NOMO-1 treated with dmso at 0.1 percent for 144 hours (cell line): ENCODE results near the gene SLF2.
"Not testable (repeated sequence)": the region's sequence is repeated elsewhere in the genome, so short reads cannot be mapped to it uniquely, and the experiment has no call there.

Source experiments
- DNase-seq: peaks from one replicate; lab custom pipeline; 2025; ENCODE audit not compliant: unreplicated experiment; lab: John Stamatoyannopoulos, UW

Gene SLF2

DNA sequence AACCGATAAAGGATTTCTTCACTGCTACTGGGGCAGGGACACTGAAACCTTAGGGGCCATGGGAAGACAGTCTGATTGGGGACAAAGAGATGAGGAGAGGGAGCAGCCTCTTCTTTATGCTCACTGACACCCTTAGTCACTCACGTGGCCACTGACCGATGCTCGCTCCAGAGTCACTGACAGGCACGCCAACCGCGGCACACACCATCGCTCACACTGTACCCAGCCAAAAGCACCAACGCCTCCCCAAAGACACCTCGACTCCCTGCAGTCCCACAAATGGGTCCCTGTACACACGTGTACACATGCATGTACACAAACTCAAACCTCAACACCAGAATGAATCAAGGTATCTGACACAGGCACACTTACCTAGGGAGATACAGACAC lies 35.3 kb upstream of the SLF2 start:
- no peak for DNase-seq

DNA sequence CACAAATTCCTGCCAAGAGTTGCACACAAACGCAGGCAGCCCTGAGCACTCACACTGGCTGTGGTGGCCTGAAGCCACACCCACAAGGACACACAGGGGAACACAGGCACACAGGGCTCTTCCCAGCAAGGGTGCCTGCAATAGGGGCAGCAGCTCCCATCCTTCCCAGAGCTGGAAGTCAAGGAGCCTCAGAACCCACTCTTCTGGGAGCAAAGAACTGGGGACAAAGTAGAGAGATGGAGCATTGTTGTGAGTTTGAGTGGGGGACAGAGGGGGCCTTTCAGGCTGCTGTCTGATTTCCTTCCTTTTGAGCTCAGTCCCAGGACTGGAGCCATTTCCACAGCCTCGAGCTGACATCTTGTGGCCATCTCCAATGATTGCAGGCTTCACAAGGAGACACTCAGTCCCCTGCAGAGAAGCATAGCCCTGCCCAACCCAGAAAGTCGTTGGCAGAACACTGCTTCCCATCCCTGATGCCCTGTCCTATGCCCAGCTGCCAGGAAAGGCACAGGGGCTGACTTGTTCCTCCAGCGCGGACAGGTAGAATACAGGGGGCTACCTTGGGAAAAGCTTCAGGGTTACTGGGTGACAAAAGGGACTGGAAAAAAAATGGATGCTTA lies 34.4 kb upstream of the SLF2 start:
- no peak for DNase-seq

DNA sequence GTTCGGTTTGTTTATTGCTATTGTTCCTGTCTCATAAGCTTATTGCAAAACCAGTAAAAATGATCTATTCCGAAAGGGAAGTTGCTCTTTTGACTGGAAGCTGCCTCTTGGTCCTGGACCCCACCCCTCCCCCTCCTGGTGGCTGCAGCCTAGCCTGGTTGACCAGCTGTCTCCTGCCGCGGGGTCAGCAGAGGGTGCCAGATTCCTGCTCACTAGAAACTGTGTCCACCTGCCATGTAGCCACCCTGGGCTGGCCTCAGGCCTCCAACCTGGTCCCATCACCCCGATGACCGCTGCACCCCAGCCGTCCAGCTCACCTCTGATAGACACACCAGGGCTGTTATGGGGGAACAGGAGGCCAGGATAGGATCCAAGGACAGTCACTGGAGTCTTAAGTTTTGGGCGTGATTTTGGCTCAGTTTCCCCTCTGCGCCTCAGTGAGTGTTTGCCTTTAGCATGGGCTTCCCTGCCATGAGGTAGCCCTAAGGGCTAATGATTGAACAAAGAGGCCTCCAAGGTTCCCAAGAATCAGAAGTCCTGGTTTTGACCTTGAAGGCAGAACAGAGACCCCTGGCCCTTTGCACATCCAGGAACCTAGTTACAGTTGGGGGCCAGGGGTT lies 32.9 kb upstream of the SLF2 start:
- no peak for DNase-seq

GRCh38 chr10:100881556-100882213 lies 31.1 kb upstream of the SLF2 start:
- no peak for DNase-seq

GRCh38 chr10:100882252-100882651 lies 30.5 kb upstream of the SLF2 start:
- no peak for DNase-seq

DNA sequence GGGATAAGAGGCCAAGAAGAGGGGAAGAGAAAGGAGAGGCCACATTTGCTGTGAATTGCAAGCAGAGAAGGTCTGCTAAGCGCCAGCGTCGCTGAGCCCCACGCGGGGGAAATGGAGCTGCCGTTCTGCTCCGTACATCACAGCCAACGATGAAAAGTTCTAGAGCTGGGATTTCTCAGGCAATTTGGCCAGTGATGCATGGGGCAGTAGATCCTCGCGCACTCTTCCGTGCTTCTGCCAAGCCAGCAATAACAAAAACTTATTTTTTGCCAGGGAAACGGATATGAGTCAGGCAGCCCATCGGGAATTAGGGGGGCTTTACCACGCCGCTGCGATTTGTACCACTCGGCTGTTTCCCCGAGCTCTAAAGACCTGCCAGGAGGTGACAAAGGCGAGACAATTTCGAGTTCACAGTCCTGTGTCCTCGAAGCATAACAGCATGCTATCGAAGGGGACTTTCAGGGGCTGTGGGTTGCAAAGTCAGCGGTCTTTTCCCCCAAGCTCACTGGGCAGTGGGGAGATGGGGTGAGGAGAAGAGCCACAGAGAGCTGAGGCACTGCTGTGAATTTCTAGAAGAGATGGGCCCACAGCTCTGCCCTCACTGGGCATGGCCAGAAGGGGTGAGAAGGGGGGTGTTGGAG lies 30.0 kb upstream of the SLF2 start:
- DNase-seq, result no peak

GRCh38 chr10:100883312-100883821 lies 29.4 kb upstream of the SLF2 start:
- DNase-seq, result no peak

DNA sequence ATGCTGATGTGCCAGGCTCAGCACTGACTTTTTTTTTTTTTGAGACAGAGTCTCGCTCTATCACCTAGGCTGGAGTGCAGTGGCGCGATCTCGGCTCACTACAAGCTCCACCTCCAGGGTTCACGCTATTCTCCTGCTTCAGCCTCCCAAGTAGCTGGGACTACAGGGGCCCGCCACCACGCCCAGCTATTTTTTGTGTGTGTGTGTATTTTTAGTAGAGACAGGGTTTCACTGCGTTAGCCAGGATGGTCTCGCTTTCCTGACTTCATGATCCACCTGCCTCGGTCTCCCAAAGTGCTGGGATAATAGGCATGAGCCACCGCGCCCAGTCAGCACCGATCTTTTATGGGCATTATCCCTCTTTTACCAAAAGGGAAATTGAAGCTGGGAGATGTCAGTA lies 27.2 kb upstream of the SLF2 start:
- DNase-seq, result not testable (repeated sequence)

GRCh38 chr10:100886091-100886490 lies 26.7 kb upstream of the SLF2 start:
- DNase-seq, result no peak

- DNase-seq, result no peak
Measured at GRCh38 chr10:100886521-100886920, 26.2 kb upstream of the SLF2 start.

DNA sequence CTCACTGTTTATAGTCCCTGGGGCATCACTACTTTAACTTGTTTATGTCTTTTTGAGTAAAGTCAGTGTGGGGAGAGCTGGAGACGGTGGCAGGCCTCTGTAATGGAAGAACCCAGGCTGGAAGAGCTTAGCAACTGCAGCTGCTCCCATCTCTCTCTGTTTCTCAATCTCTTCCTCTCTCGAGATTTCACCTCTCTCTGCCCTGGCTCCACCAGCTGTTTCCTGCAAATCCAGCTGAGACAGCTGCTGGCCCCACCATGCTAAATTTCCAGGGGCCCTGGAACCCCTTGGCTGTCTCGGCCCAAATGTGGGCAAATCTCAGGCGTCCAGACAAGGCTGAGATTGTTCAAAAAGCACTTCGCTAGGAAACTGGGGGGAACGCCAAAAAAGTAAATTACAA lies 25.8 kb upstream of the SLF2 start:
- no peak for DNase-seq

DNA sequence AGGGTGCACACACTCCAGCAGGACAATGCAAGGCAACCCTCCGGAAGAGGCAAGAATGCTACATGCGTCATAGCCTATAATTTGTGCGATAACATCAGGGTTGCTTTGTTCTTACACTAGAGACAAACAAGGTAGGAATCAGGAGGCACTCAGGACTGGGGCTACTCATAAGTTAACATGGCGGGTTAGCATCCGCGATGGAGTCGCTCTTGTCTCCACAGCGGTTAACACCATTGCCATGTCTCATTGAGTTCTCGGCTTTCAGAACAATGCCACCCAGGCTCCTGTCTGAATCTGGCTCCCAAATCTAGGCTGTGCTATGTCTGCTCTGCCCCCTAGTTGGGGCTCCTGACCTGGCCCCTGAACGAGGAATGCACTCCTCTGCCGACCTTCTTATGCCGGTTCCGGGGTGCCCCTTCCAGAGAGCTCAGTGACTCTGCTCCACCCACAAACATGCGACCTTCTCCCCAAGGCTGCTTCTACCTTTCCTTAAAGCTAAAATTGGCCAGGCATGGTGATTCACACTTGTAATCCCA lies 24.9 kb upstream of the SLF2 start:
- no peak for DNase-seq

GRCh38 chr10:100888957-100889356 lies 23.8 kb upstream of the SLF2 start:
- DNase-seq, result no peak

DNA sequence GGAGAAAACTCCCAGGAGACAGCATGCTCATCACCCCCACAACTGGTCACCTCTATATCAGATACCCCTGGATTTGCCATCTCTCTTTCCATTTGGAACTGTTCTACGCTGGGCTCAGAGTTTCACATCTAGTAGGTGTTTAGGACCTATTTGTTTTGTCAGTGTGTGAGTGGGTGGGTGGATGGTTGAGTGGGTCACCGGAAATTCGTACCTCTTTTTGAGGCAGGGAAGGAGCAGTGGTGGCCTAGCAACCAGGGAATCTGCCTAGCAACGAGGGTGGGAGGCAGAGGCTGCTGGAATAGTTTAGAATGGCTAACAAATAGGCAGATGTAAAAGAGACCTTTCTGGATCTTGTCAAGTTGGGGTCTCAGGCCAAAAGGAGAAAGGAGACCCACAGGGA lies 23.2 kb upstream of the SLF2 start:
- DNase-seq, result no peak

- no peak for DNase-seq
Measured at GRCh38 chr10:100890141-100890672, 22.6 kb upstream of the SLF2 start.

DNA sequence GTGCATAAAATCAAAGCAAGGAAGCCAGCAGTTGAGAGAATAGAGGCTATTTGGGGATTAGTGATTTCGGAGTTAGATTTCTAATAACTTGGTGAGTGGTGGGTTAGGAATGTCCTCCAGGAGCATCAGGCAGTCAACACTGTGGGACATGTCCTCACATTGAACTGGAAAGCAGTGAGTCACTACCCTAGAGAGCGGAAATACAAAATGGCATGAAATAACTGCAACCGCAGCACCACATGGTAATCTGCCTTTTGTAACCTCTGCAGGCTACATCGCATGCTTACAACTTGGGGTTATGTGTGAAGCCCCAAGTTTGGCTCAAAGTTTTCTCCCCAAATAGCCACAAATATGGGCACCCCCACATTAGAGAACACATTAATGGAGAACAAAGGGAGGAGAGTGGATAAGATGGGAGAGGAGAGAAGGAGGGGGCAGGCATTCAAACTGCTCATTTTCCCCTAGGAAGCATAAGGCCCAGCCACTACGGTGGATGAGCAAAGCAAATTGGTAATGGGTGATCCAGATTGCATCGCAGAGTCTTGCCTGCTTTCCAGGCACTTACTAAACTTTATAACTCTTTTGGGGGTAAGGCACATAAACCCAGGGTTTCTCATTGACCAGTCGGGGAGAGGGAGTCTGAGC lies 22.0 kb upstream of the SLF2 start:
- peak; percentile 52 for DNase-seq

DNA sequence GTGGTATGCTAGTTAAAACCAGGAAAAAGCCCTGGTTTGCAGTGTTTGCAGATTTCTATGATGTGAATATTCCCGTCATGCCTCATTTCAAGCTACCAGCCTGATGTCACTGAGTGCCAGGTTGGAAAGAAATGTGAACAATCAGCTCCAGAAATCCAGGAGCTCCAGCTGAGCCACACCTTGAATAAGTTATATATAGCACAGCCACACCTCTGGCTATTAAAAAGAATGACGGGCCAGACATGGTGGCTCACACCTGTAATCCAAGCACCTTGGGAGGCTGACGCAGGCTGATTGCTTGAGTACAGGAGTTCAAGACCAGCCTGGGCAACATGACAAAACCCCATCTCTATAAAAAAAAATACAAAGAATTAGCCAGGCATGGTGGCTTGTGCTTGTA lies 18.7 kb upstream of the SLF2 start:
- no peak for DNase-seq

- DNase-seq, result peak; percentile 43
Measured at GRCh38 chr10:100894589-100895294, 18.0 kb upstream of the SLF2 start.

DNA sequence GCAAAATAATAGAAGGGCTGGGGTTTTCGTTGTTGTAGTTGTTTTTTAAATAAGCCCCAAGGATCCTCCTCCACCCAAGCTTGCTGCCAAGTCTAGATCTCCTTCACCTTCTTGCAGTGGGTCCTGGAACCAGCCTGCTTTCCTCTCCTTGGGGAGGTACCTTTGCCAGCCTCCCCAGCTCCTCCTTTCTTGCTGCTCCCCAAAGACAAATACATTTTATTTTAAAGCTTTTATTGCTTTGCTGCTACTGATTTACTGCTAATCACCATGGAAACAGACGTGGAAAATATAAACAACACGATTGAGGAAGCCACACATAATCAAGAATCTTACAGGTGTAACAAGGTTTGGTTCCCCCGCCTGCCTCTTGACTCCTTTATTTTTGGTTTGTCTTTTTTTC lies 17.4 kb upstream of the SLF2 start:
- no peak for DNase-seq

GRCh38 chr10:100895896-100896295 lies 16.9 kb upstream of the SLF2 start:
- DNase-seq, result no peak
